GM12891 (cell line): Measurements from ENCODE around the gene STOML1.

Experiments used
- POLR2A ChIP-seq: IDR thresholded peaks from 2 replicates; pipeline ENCODE4 v1.6.1; 2011; ENCODE audit warnings: low read depth, low read length, control low read depth
- POLR2AphosphoS5 ChIP-seq: IDR thresholded peaks from 2 replicates; pipeline ENCODE4 v1.6.1; 2011; ENCODE audit warnings: low read depth, low read length, control low read depth
- TAF1 ChIP-seq: IDR thresholded peaks from 2 replicates; pipeline ENCODE4 v1.6.1; 2011; ENCODE audit warnings: low read depth, low read length, control low read depth

DNA sequence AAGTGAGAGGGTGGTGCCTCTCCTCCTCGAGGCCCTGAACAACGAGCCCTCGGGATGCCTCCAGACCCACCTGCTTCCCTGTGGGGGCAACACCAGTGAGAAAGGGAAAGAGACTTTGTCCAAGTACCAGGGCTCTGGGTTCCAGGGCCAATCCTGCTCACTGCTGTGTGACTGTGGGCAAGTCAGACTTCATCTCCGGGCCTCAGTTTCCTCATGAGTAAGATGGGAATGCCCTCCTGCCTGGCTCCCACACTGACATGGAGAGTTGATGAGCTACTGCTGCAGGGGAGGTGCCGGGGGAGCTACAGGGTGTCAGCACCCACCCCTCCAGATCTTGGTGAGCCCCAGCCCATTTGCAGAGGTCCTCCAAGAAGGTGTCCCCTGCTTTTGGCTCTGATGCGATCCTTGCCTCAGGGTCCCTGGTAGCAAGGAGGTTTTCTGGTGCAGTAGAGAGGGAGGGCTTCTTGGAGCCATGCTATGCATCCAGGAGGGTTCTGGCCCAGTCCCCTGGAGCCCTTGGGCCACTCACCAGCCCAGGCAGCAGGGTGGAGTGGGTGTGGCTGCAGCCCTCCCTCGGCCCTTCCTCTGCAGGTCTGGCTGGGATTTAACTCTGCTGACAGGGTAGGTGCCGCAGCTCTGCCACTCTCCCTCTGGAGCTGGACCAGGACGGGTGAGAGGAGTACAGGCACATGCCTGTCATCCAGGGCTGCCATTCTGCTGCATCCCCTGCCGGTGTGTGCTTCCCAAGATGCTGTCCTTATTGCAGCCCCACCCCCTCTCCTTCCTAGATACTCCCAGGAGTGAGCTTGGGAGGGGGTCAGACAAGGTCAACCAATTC lies 39.0 kb downstream of the STOML1 start:
- TF ChIP-seq POLR2A (no peak), TAF1 (no peak), POLR2AphosphoS5 (no peak)
